Brain microvascular endothelial cell (primary cell): Measurements from ENCODE around the gene MDM1.
A peak's percentile ranks its signal among the peaks of the same experiment; 100 is the strongest.

Experiments used
- DNase-seq: peaks from one replicate; pipeline ENCODE4 v3.0.0-alpha.2; 2020
- H3K27ac ChIP-seq: fragments of 250-450 bp; sonication (Bioruptor Pico); 2 replicates; pipeline ENCODE4 v1.5.1; 2020; ENCODE audit warnings: mild to moderate bottlenecking, moderate library complexity
- H3K27me3 ChIP-seq: fragments of 250-450 bp; sonication (Bioruptor Pico); replicated peaks from 2 replicates; pipeline ENCODE4 v1.5.1; 2020; ENCODE audit warnings: mild to moderate bottlenecking
- H3K36me3 ChIP-seq: fragments of 250-450 bp; sonication (Bioruptor Pico); replicated peaks from 2 replicates; pipeline ENCODE4 v1.5.1; 2020; ENCODE audit warnings: mild to moderate bottlenecking
- H3K4me3 ChIP-seq: 2 replicates; pipeline ENCODE4 v1.5.1; 2011; ENCODE audit warnings: low read depth, mild to moderate bottlenecking, control low read depth, low read length, moderate library complexity
- in situ Hi-C: cut with HindIII; loops from 2 replicates; pipeline ENCODE4 v1.10.0; 2017; ENCODE audit warnings: low sequenced_read_pairs, low pct_ligation_motif_present
- TF ChIP-seq, protein P1 (sequence below): IDR thresholded peaks from 2 replicates; pipeline ENCODE4 v1.5.1; 2011; ENCODE audit warnings: low read depth, mild to moderate bottlenecking, moderate library complexity, low read length, control low read depth, inconsistent platforms; ENCODE audit errors: missing control alignments

Gene MDM1

DNA sequence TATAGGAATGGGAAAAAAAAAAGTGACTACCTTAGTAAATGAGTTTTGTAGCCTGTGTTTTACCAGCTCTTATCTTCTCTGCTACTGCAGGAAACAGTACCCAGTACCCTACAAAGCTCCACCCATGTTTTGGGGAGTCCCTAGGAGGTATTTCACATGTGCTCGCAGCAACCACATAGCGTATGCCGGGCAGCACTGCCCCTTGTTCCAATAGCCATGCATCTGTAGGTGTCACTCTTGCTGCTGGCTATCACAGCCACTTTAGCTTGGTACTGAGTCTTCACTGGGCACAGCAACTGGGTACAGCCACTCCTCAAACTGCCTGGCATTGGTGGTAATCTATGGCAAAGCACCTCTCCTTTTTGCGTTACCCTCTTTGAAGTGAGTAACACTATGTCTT lies 2.0 kb upstream of the MDM1 start:
- in situ Hi-C loops: no loop called here
- no peak overlapping the region for H3K27ac ChIP-seq

GRCh38 chr12:68332728-68333630 lies 817 bp upstream of the MDM1 start:
- no peaks in the 10 kb centered on the region for H3K36me3 ChIP-seq
- in situ Hi-C loops: no loop called here
- H3K27me3 ChIP-seq: no peaks in the 10 kb centered on the region
- DNase-seq: no peak
- H3K27ac ChIP-seq: peak overlapping the region; percentile 40
- peak overlapping the region; percentile 84 for H3K4me3 ChIP-seq
- TF ChIP-seq, protein P1, sequence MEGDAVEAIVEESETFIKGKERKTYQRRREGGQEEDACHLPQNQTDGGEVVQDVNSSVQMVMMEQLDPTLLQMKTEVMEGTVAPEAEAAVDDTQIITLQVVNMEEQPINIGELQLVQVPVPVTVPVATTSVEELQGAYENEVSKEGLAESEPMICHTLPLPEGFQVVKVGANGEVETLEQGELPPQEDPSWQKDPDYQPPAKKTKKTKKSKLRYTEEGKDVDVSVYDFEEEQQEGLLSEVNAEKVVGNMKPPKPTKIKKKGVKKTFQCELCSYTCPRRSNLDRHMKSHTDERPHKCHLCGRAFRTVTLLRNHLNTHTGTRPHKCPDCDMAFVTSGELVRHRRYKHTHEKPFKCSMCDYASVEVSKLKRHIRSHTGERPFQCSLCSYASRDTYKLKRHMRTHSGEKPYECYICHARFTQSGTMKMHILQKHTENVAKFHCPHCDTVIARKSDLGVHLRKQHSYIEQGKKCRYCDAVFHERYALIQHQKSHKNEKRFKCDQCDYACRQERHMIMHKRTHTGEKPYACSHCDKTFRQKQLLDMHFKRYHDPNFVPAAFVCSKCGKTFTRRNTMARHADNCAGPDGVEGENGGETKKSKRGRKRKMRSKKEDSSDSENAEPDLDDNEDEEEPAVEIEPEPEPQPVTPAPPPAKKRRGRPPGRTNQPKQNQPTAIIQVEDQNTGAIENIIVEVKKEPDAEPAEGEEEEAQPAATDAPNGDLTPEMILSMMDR: no peak

More for the DNA sequence above, 2.0 kb upstream of the MDM1 start:
- Histone ChIP-seq H3K36me3 (no peaks in the 10 kb centered on the region), H3K4me3 (no peak overlapping the region), H3K27me3 (no peaks in the 10 kb centered on the region)
- TF ChIP-seq, protein P1: peak; percentile 6
- no peak for DNase-seq

DNA sequence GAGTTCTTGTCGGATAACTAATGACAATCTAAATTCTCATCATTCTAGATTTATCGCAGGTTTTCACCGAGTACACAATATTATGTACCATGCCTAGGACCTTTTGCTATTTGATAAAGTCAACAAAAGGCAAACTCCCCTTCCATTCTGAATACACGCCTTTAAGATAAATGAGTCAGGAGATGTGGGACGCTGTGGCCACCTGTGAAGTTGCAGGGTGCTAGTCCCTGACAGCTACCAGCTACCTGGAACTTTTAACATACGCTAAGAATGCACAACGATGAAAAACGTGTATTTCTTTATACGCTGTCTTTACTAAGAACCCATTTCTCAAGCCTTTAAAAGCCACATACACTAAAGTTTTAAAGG lies 678 bp downstream of the MDM1 start:
- TF ChIP-seq, protein P1: no peak
- H3K4me3 ChIP-seq: peak overlapping the region; percentile 84
- no peak for DNase-seq
- no peak overlapping the region for H3K27ac ChIP-seq
- in situ Hi-C loops: no loop called here
- peaks cover 2% of the 10 kb centered on the region for H3K36me3 ChIP-seq
- H3K27me3 ChIP-seq: no peaks in the 10 kb centered on the region

GRCh38 chr12:68327896-68328295 lies 4.3 kb downstream of the MDM1 start:
- no peak overlapping the region for H3K4me3 ChIP-seq
- DNase-seq: no peak
- peaks cover 2% of the 10 kb centered on the region for H3K36me3 ChIP-seq
- H3K27me3 ChIP-seq: no peaks in the 10 kb centered on the region
- TF ChIP-seq, protein P1: no peak
- no peak overlapping the region for H3K27ac ChIP-seq
- in situ Hi-C loops: no loop called here

GRCh38 chr12:68326716-68327115 lies 5.4 kb downstream of the MDM1 start:
- no peak for DNase-seq

More at GRCh38 chr12:68326716-68327115, 5.4 kb downstream of the MDM1 start:
- TF ChIP-seq, protein P1: no peak
- Histone ChIP-seq H3K4me3 (no peak overlapping the region), H3K27me3 (no peaks in the 10 kb centered on the region), H3K27ac (no peak overlapping the region), H3K36me3 (peaks cover 2% of the 10 kb centered on the region)
- in situ Hi-C loops: no loop called here
